ENCODE measurements around the gene NXPH1. TPM values are rescaled to one million over a fixed set of nuclear protein-coding genes. Genes with fewer than 3 reads are reported as not detected.

The NXPH1 gene
- total RNA-seq, 5 donors from 2014 or later (not counting 1 experiment from before 2014, with no cell fraction given): not detected

GRCh38 chr7:8628656-8629055, 195.2 kb downstream of the NXPH1 start:
- 91% methylated on average over 5 of the region's 7 CpGs for WGBS (ENCODE audit: insufficient coverage)
- H3K27ac ChIP-seq (ENCODE audit: low read length): no peak overlapping the region
- peaks cover 0 to 14% (median 6%) of the 10 kb centered on the region in 3 donors for H3K9me3 Mint-ChIP-seq
- H3K36me3 Mint-ChIP-seq: no peaks in the 10 kb centered on the region
- H3K27ac Mint-ChIP-seq: no peak overlapping the region
- POLR2A ChIA-PET: no interaction called here
- H3K9me3 ChIP-seq: no peaks in the 10 kb centered on the region
- no peak overlapping the region for H3K4me3 Mint-ChIP-seq
- H3K27me3 Mint-ChIP-seq: no peaks in the 10 kb centered on the region
- H3K36me3 ChIP-seq (ENCODE audit: control insufficient read depth in 2 of 2, extremely low read depth in 1 of 2, insufficient read depth in 1 of 2, low read length in 1 of 2): no peaks in the 10 kb centered on the region
- no peak overlapping the region for H3K4me3 ChIP-seq (ENCODE audit: control insufficient read depth in 1 of 2, extremely low read depth in 1 of 2, low read length in 1 of 2)
- CTCF ChIA-PET: no interaction called here
- H3K27me3 ChIP-seq (replicated peaks in 1 of 2; ENCODE audit: control insufficient read depth in 2 of 2, extremely low read depth in 1 of 2, insufficient read depth in 2 of 2, low read length in 1 of 2): no peaks in the 10 kb centered on the region
- no peaks in the 10 kb centered on the region for H3K4me1 ChIP-seq (ENCODE audit: control insufficient read depth in 1 of 2, extremely low read depth in 1 of 2, insufficient read depth in 2 of 2, low read length in 2 of 2)
- H3K4me1 Mint-ChIP-seq: no peaks in the 10 kb centered on the region
- no peak for DNase-seq
- no peak for ATAC-seq (replicated peaks in 1 of 4)

- H3K4me1 ChIP-seq (ENCODE audit: control insufficient read depth in 1 of 2, extremely low read depth in 1 of 2, insufficient read depth in 2 of 2, low read length in 2 of 2): no peaks in the 10 kb centered on the region
- Mint-ChIP-seq H3K9me3 (peaks cover 0 to 14% (median 6%) of the 10 kb centered on the region in 3 donors), H3K4me1 (no peaks in the 10 kb centered on the region), H3K27ac (no peak overlapping the region), H3K27me3 (no peaks in the 10 kb centered on the region), H3K36me3 (no peaks in the 10 kb centered on the region), H3K4me3 (no peak overlapping the region)
- no peaks in the 10 kb centered on the region for H3K27me3 ChIP-seq (replicated peaks in 1 of 2; ENCODE audit: control insufficient read depth in 2 of 2, extremely low read depth in 1 of 2, insufficient read depth in 2 of 2, low read length in 1 of 2)
- no peak overlapping the region for H3K4me3 ChIP-seq (ENCODE audit: control insufficient read depth in 1 of 2, extremely low read depth in 1 of 2, low read length in 1 of 2)
- ChIA-PET POLR2A (no interaction called here), CTCF (no interaction called here)
- no CpG with 5 or more reads among the region's 3 CpGs for WGBS (ENCODE audit: insufficient coverage)
- DNase-seq: no peak
- H3K9me3 ChIP-seq: no peaks in the 10 kb centered on the region
- no peak for ATAC-seq (replicated peaks in 1 of 4)
- H3K36me3 ChIP-seq (ENCODE audit: control insufficient read depth in 2 of 2, extremely low read depth in 1 of 2, insufficient read depth in 1 of 2, low read length in 1 of 2): no peaks in the 10 kb centered on the region
- H3K27ac ChIP-seq (ENCODE audit: low read length): no peak overlapping the region
Measured at GRCh38 chr7:8629504-8629903, 196.1 kb downstream of the NXPH1 start.

GRCh38 chr7:8637322-8637721, 203.9 kb downstream of the NXPH1 start:
- Histone ChIP-seq H3K9me3 (no peaks in the 10 kb centered on the region), H3K36me3 (ENCODE audit: control insufficient read depth in 2 of 2, extremely low read depth in 1 of 2, insufficient read depth in 1 of 2, low read length in 1 of 2) (no peaks in the 10 kb centered on the region), H3K4me3 (ENCODE audit: control insufficient read depth in 1 of 2, extremely low read depth in 1 of 2, low read length in 1 of 2) (no peak overlapping the region), H3K4me1 (ENCODE audit: control insufficient read depth in 1 of 2, extremely low read depth in 1 of 2, insufficient read depth in 2 of 2, low read length in 2 of 2) (no peaks in the 10 kb centered on the region), H3K27me3 (replicated peaks in 1 of 2; ENCODE audit: control insufficient read depth in 2 of 2, extremely low read depth in 1 of 2, insufficient read depth in 2 of 2, low read length in 1 of 2) (no peaks in the 10 kb centered on the region), H3K27ac (ENCODE audit: low read length) (no peak overlapping the region)
- Mint-ChIP-seq H3K9me3 (peaks cover 0 to 13% (median 4%) of the 10 kb centered on the region in 3 donors), H3K36me3 (no peaks in the 10 kb centered on the region), H3K4me3 (no peak overlapping the region), H3K27ac (no peak overlapping the region), H3K4me1 (no peaks in the 10 kb centered on the region), H3K27me3 (no peaks in the 10 kb centered on the region)
- ChIA-PET POLR2A (no interaction called here), CTCF (no interaction called here)
- WGBS (ENCODE audit: insufficient coverage): 95% methylated on average over 2 of the region's 4 CpGs
- DNase-seq (no peak), ATAC-seq (replicated peaks in 1 of 4) (no peak)

GRCh38 chr7:8638076-8638475, 204.7 kb downstream of the NXPH1 start:
- no peak overlapping the region for H3K4me3 ChIP-seq (ENCODE audit: control insufficient read depth in 1 of 2, extremely low read depth in 1 of 2, low read length in 1 of 2)
- ChIA-PET POLR2A (no interaction called here), CTCF (no interaction called here)
- Mint-ChIP-seq H3K27me3 (no peaks in the 10 kb centered on the region), H3K36me3 (no peaks in the 10 kb centered on the region), H3K4me3 (no peak overlapping the region), H3K4me1 (no peaks in the 10 kb centered on the region), H3K9me3 (peaks cover 0 to 9% (median 4%) of the 10 kb centered on the region in 3 donors), H3K27ac (no peak overlapping the region)
- DNase-seq: no peak
- no peaks in the 10 kb centered on the region for H3K9me3 ChIP-seq
- H3K27me3 ChIP-seq (replicated peaks in 1 of 2; ENCODE audit: control insufficient read depth in 2 of 2, extremely low read depth in 1 of 2, insufficient read depth in 2 of 2, low read length in 1 of 2): no peaks in the 10 kb centered on the region
- 76% methylated on average over 5 of the region's 7 CpGs for WGBS (ENCODE audit: insufficient coverage)
- no peak overlapping the region for H3K27ac ChIP-seq (ENCODE audit: low read length)
- H3K36me3 ChIP-seq (ENCODE audit: control insufficient read depth in 2 of 2, extremely low read depth in 1 of 2, insufficient read depth in 1 of 2, low read length in 1 of 2): no peaks in the 10 kb centered on the region
- H3K4me1 ChIP-seq (ENCODE audit: control insufficient read depth in 1 of 2, extremely low read depth in 1 of 2, insufficient read depth in 2 of 2, low read length in 2 of 2): no peaks in the 10 kb centered on the region
- ATAC-seq (replicated peaks in 1 of 4): no peak

- POLR2A ChIA-PET: no interaction called here
- no peak overlapping the region for H3K4me3 Mint-ChIP-seq
- no peaks in the 10 kb centered on the region for H3K36me3 Mint-ChIP-seq
- no peaks in the 10 kb centered on the region for H3K27me3 ChIP-seq (replicated peaks in 1 of 2; ENCODE audit: control insufficient read depth in 2 of 2, extremely low read depth in 1 of 2, insufficient read depth in 2 of 2, low read length in 1 of 2)
- WGBS (ENCODE audit: insufficient coverage): no CpG with 5 or more reads among the region's 5 CpGs
- H3K4me1 ChIP-seq (ENCODE audit: control insufficient read depth in 1 of 2, extremely low read depth in 1 of 2, insufficient read depth in 2 of 2, low read length in 2 of 2): no peaks in the 10 kb centered on the region
- no peak overlapping the region for H3K27ac Mint-ChIP-seq
- no peaks in the 10 kb centered on the region for H3K9me3 ChIP-seq
- DNase-seq: no peak
- no peak for ATAC-seq (replicated peaks in 1 of 4)
- H3K4me1 Mint-ChIP-seq: no peaks in the 10 kb centered on the region
- CTCF ChIA-PET: no interaction called here
- H3K36me3 ChIP-seq (ENCODE audit: control insufficient read depth in 2 of 2, extremely low read depth in 1 of 2, insufficient read depth in 1 of 2, low read length in 1 of 2): no peaks in the 10 kb centered on the region
- no peak overlapping the region for H3K4me3 ChIP-seq (ENCODE audit: control insufficient read depth in 1 of 2, extremely low read depth in 1 of 2, low read length in 1 of 2)
- H3K27me3 Mint-ChIP-seq: no peaks in the 10 kb centered on the region
- peaks cover 0 to 7% (median 3%) of the 10 kb centered on the region in 3 donors for H3K9me3 Mint-ChIP-seq
- no peak overlapping the region for H3K27ac ChIP-seq (ENCODE audit: low read length)
Measured at GRCh38 chr7:8639668-8640067, 206.3 kb downstream of the NXPH1 start.

- no peaks in the 10 kb centered on the region for H3K36me3 Mint-ChIP-seq
- no peaks in the 10 kb centered on the region for H3K4me1 ChIP-seq (ENCODE audit: control insufficient read depth in 1 of 2, extremely low read depth in 1 of 2, insufficient read depth in 2 of 2, low read length in 2 of 2)
- no peak overlapping the region for H3K27ac ChIP-seq (ENCODE audit: low read length)
- DNase-seq (no peak), ATAC-seq (replicated peaks in 1 of 4) (no peak)
- H3K9me3 ChIP-seq: no peaks in the 10 kb centered on the region
- H3K36me3 ChIP-seq (ENCODE audit: control insufficient read depth in 2 of 2, extremely low read depth in 1 of 2, insufficient read depth in 1 of 2, low read length in 1 of 2): no peaks in the 10 kb centered on the region
- H3K4me1 Mint-ChIP-seq: no peaks in the 10 kb centered on the region
- H3K4me3 ChIP-seq (ENCODE audit: control insufficient read depth in 1 of 2, extremely low read depth in 1 of 2, low read length in 1 of 2): no peak overlapping the region
- H3K27me3 ChIP-seq (replicated peaks in 1 of 2; ENCODE audit: control insufficient read depth in 2 of 2, extremely low read depth in 1 of 2, insufficient read depth in 2 of 2, low read length in 1 of 2): no peaks in the 10 kb centered on the region
- peaks cover 0 to 7% (median 0%) of the 10 kb centered on the region in 3 donors for H3K9me3 Mint-ChIP-seq
- H3K27ac Mint-ChIP-seq: no peak overlapping the region
- ChIA-PET POLR2A (no interaction called here), CTCF (no interaction called here)
- no peaks in the 10 kb centered on the region for H3K27me3 Mint-ChIP-seq
- no peak overlapping the region for H3K4me3 Mint-ChIP-seq
- no CpG with 5 or more reads among the region's 1 CpG for WGBS (ENCODE audit: insufficient coverage)
Measured at GRCh38 chr7:8640671-8641070, 207.3 kb downstream of the NXPH1 start.

All from T-cell (primary cell).